C4-2B (cell line): ENCODE data around the gene MOSPD3.

ENCODE experiments used
- CTCF ChIP-seq: fragments of 450-650 bp; conservative IDR thresholded peaks from 2 replicates; pipeline ENCODE4 v1.5.1; 2017; ENCODE audit warnings: mild to moderate bottlenecking
- ZFX ChIP-seq: fragments of 450-650 bp; IDR thresholded peaks from 2 replicates; pipeline ENCODE4 v1.6.1; 2017

GRCh38 chr7:100640517-100641440 lies 28.4 kb downstream of the MOSPD3 start:
- TF ChIP-seq CTCF (no peak), ZFX (no peak)
